ENCODE measurements around the gene ENC1. TPM values are rescaled to one million over a fixed set of nuclear protein-coding genes. Genes with fewer than 3 reads are reported as not detected.

Gene ENC1
- total RNA-seq, 6 donors from 2014 or later, result 9.5 to 34.1 (median 18.0) TPM

- Histone ChIP-seq H3K27me3 (no peaks in the 10 kb centered on the region), H3K9me3 (no peaks in the 10 kb centered on the region), H3K27ac (no peak overlapping the region), H3K4me1 (peaks cover 0 to 6% (median 5%) of the 10 kb centered on the region in 4 donors), H3K4me3 (no peak overlapping the region), H3K36me3 (no peaks in the 10 kb centered on the region)
- TF ChIP-seq CTCF (IDR thresholded peaks at IDR 0.05) (no peak), POLR2AphosphoS5 (IDR thresholded peaks at IDR 0.05) (no peak)
- ATAC-seq (ENCODE audit: low FRiP score in 2 of 2), result no peak
- WGBS, 2 donors, result 73 to 76% methylated on average over 4 of the region's 4 CpGs
- DNase-seq, result no peak
Observed at GRCh38 chr5:74587300-74587699, 53.2 kb downstream of the ENC1 start.

- Histone ChIP-seq H3K27ac (no peak overlapping the region), H3K4me1 (peaks cover 0 to 6% (median 5%) of the 10 kb centered on the region in 4 donors), H3K4me3 (no peak overlapping the region), H3K9me3 (no peaks in the 10 kb centered on the region), H3K36me3 (no peaks in the 10 kb centered on the region), H3K27me3 (no peaks in the 10 kb centered on the region)
- WGBS, 2 donors, result 63 to 81% methylated on average over 1 of the region's 1 CpG
- ATAC-seq (ENCODE audit: low FRiP score in 2 of 2) (no peak), DNase-seq (no peak)
- TF ChIP-seq EP300 (IDR thresholded peaks at IDR 0.05), result no peak
- no peak for TF ChIP-seq POLR2A (IDR thresholded peaks at IDR 0.05)
- TF ChIP-seq POLR2AphosphoS5 (IDR thresholded peaks at IDR 0.05), result no peak
- no peak for TF ChIP-seq CTCF (IDR thresholded peaks at IDR 0.05)
Observed at GRCh38 chr5:74586856-74587255, 53.7 kb downstream of the ENC1 start.

GRCh38 chr5:74582853-74583252 is 57.7 kb downstream of the ENC1 start:
- WGBS, 2 donors, result 84% methylated on average over 4 of the region's 4 CpGs
- DNase-seq (no peak), ATAC-seq (ENCODE audit: low FRiP score in 2 of 2) (no peak)
- Histone ChIP-seq H3K27me3 (no peaks in the 10 kb centered on the region), H3K27ac (no peak overlapping the region), H3K4me3 (no peak overlapping the region), H3K36me3 (no peaks in the 10 kb centered on the region), H3K4me1 (peaks cover 0 to 6% (median 5%) of the 10 kb centered on the region in 4 donors), H3K9me3 (no peaks in the 10 kb centered on the region)
- TF ChIP-seq POLR2A (IDR thresholded peaks at IDR 0.05), result no peak
- no peak for TF ChIP-seq EP300 (IDR thresholded peaks at IDR 0.05)
- TF ChIP-seq POLR2AphosphoS5 (IDR thresholded peaks at IDR 0.05), result no peak
- TF ChIP-seq CTCF (IDR thresholded peaks at IDR 0.05), result no peak

GRCh38 chr5:74581988-74582365 is 58.6 kb downstream of the ENC1 start:
- ATAC-seq (ENCODE audit: low FRiP score in 2 of 2), result no peak

More at GRCh38 chr5:74581988-74582365, 58.6 kb downstream of the ENC1 start:
- H3K9me3 ChIP-seq, result no peaks in the 10 kb centered on the region
- TF ChIP-seq POLR2AphosphoS5 (IDR thresholded peaks at IDR 0.05) (no peak), CTCF (IDR thresholded peaks at IDR 0.05) (no peak), EP300 (IDR thresholded peaks at IDR 0.05) (no peak)
- no peak overlapping the region for H3K27ac ChIP-seq
- H3K4me1 ChIP-seq, result peaks cover 5 to 7% (median 6%) of the 10 kb centered on the region in 4 donors
- no peak overlapping the region for H3K4me3 ChIP-seq
- no peaks in the 10 kb centered on the region for H3K36me3 ChIP-seq
- H3K27me3 ChIP-seq, result no peaks in the 10 kb centered on the region
- no peak for DNase-seq
- 95 to 98% methylated on average over 4 of the region's 4 CpGs for WGBS, 2 donors
